Lower leg skin (tissue), 3 donors: ENCODE results near the gene OLA1.

Experiments used
- CTCF ChIP-seq, 3 donors: fragments of 450-650 bp; IDR thresholded peaks; one replicate each; pipeline ENCODE4 v1.5.1; 2016; ENCODE audit warnings: antibody characterized with exemption in 3 of 3, mild to moderate bottlenecking in 3 of 3, moderate library complexity in 2 of 3
- POLR2A ChIP-seq, 2 donors: fragments of 450-650 bp; IDR thresholded peaks; one replicate each; pipeline ENCODE4 v1.6.1; 2016 to 2017; ENCODE audit warnings: antibody characterized with exemption in 2 of 2, mild to moderate bottlenecking in 1 of 2, moderate library complexity in 1 of 2

GRCh38 chr2:174067815-174068214 is 180.5 kb downstream of the OLA1 start:
- TF ChIP-seq CTCF (IDR thresholded peaks at IDR 0.05) = no peak
- TF ChIP-seq POLR2A (IDR thresholded peaks at IDR 0.05) = no peak
